Hepatocyte (in vitro differentiated cells): Measurements from ENCODE around the gene TRIM8.

ENCODE experiments used
- EZH2phosphoT487 ChIP-seq: fragments of 200-600 bp; sonication (generic); IDR thresholded peaks from one replicate; pipeline ENCODE4 v1.6.1; 2018; ENCODE audit warnings: antibody characterized with exemption, mild to moderate bottlenecking, low read depth, moderate library complexity; ENCODE audit not compliant: unreplicated experiment, severe bottlenecking
- TF ChIP-seq, protein P1 (sequence below): fragments of 200-600 bp; sonication (generic); IDR thresholded peaks from 2 replicates; pipeline ENCODE4 v1.5.1; 2016; ENCODE audit warnings: antibody characterized with exemption, mild to moderate bottlenecking; ENCODE audit not compliant: poor library complexity

DNA sequence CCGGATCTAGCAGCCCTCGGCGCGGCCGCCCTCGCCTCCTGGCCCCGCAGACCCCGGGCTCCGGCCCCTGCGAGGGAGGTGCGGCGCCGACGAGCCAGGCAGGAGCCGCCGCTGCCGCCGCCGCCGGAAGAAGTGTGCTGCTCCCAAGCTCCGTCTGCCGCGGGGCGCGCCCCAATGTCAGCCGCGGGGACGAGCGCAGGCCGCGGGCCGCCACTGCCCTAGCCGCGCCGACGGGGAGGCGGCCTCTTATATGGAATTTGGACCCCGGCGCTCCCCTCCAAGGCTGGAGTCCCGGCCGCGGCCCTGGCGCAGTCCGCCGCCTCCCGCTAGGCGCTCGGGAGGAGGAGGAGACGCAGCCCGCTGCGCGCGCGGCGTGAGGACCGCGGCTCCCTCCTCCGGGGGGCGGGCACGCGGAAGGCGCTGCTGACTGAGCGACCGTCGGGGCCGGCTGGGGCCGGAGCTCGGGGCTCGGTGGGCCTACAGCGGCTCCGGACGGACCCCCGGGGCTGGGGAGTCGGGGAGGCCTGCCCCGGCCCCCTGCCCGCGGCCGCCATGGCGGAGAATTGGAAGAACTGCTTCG, at the start of gene TRIM8:
- TF ChIP-seq, protein P1, sequence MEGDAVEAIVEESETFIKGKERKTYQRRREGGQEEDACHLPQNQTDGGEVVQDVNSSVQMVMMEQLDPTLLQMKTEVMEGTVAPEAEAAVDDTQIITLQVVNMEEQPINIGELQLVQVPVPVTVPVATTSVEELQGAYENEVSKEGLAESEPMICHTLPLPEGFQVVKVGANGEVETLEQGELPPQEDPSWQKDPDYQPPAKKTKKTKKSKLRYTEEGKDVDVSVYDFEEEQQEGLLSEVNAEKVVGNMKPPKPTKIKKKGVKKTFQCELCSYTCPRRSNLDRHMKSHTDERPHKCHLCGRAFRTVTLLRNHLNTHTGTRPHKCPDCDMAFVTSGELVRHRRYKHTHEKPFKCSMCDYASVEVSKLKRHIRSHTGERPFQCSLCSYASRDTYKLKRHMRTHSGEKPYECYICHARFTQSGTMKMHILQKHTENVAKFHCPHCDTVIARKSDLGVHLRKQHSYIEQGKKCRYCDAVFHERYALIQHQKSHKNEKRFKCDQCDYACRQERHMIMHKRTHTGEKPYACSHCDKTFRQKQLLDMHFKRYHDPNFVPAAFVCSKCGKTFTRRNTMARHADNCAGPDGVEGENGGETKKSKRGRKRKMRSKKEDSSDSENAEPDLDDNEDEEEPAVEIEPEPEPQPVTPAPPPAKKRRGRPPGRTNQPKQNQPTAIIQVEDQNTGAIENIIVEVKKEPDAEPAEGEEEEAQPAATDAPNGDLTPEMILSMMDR, result no peak
- no peak for TF ChIP-seq EZH2phosphoT487
